ENCODE measurements around the gene KRT39. TPM values are rescaled to one million over a fixed set of nuclear protein-coding genes. Genes with fewer than 3 reads are reported as not detected.

Gene KRT39
- total and polyA plus RNA-seq, 2 of the 8 experiments (the other 6 are each of a cell fraction or from before 2014, with no cell fraction given) = not detected

DNA sequence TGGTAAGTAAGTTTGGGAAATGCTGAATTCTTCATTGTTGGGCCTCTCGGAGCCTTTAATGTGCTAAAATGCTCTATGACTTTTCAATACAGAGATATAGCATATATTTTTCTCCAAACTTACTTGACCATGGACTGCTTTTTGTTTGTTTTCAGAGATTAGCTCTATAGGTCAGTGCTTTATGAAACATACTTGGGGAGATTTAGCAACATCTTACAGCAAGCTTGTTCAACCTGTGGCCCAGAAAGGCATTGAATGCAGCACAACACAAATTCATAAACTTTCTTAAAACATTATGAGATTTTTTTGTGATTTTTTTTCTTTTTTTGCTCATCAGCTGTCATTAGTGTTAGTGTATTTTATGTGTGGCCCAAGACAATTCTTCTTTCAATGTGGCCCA is 43.2 kb upstream of the KRT39 start:
- no peaks in the 10 kb centered on the region for H3K27me3 ChIP-seq (replicated peaks in 1 of 4; ENCODE audit: control insufficient read depth in 3 of 4, extremely low read depth in 1 of 4, insufficient read depth in 3 of 4, low read length in 3 of 4)
- no peak overlapping the region for H4K91ac ChIP-seq (replicated peaks; ENCODE audit: insufficient read length, low read length)
- H3K23ac ChIP-seq (ENCODE audit: insufficient read length) = no peak overlapping the region
- H2BK20ac ChIP-seq (ENCODE audit: low read length) = no peak overlapping the region
- H4K8ac ChIP-seq (ENCODE audit: extremely low read depth, insufficient read depth, low read length) = no peak overlapping the region
- H2BK5ac ChIP-seq (ENCODE audit: low read depth, low read length) = no peak overlapping the region
- H3K4ac ChIP-seq (replicated peaks; ENCODE audit: insufficient read length, low read depth, low read length) = no peak overlapping the region
- WGBS, 2 experiments (ENCODE audit: extremely low coverage in 1 of 2, insufficient coverage in 1 of 2, insufficient read length in 1 of 2, insufficient replicate concordance in 2 of 2, low coverage in 1 of 2, low lambda C conversion rate in 2 of 2, missing lambda C conversion rate in 1 of 2) = 90% methylated on average over 1 of the region's 1 CpG; no CpG with 5 or more reads in 1 of the 2 experiments
- no peak overlapping the region for H2AK5ac ChIP-seq (ENCODE audit: low read depth, low read length)
- CTCF ChIA-PET (ENCODE audit: partially characterized antibody) = interaction anchor here (1.1 kb wide), 1 partner anchor 19 kb away, joined by 5 read pairs; no protein-coding TSS in a partner anchor
- H3K4me1 ChIP-seq (replicated peaks in 1 of 4; ENCODE audit: control insufficient read depth in 3 of 4, insufficient read depth in 4 of 4, low read length in 3 of 4) = peaks cover 0 to 10% (median 6%) of the 10 kb centered on the region in 4 experiments; a peak in 6 of 7 replicates
- H3K27ac ChIP-seq (ENCODE audit: low read depth, low read length) = no peak overlapping the region
- no peak overlapping the region for H2BK15ac ChIP-seq (ENCODE audit: low read length)
- no peak overlapping the region for H3K18ac ChIP-seq (ENCODE audit: extremely low read depth, low read length)
- H3K56ac ChIP-seq (replicated peaks; ENCODE audit: insufficient read length, low read depth, low read length) = no peak overlapping the region
- no peak overlapping the region for H3K9ac ChIP-seq (replicated peaks in 1 of 4; ENCODE audit: extremely low read depth in 1 of 4, low read depth in 3 of 4, low read length in 3 of 4)
- H3K4me3 ChIP-seq (ENCODE audit: extremely low read depth in 1 of 4, insufficient read depth in 2 of 4, low read depth in 3 of 4, low read length in 4 of 4) = no peak overlapping the region
- no peak for DNase-seq (ENCODE audit: low read depth in 1 of 2, low spot score in 2 of 2)
- no peak for FAIRE-seq
- no peaks in the 10 kb centered on the region for H3K9me3 ChIP-seq (ENCODE audit: insufficient read depth in 2 of 2, low read depth in 1 of 2, low read length in 1 of 2)
- no peaks in the 10 kb centered on the region for H3K79me1 ChIP-seq (ENCODE audit: low read depth, low read length)
- H2BK120ac ChIP-seq (replicated peaks; ENCODE audit: low read depth, low read length) = no peak overlapping the region
- no peak overlapping the region for H2BK12ac ChIP-seq (ENCODE audit: low read depth, low read length)
- H3K23me2 ChIP-seq (ENCODE audit: low read depth, low read length) = no peaks in the 10 kb centered on the region
- H3K36me3 ChIP-seq (ENCODE audit: control insufficient read depth in 2 of 4, insufficient read depth in 4 of 4, low read length in 3 of 4) = no peaks in the 10 kb centered on the region
- H4K5ac ChIP-seq (ENCODE audit: insufficient read length, low read depth, low read length) = no peak overlapping the region
- H3K14ac ChIP-seq (ENCODE audit: insufficient read length) = no peak overlapping the region
- no peak overlapping the region for H2AFZ ChIP-seq (ENCODE audit: low read length)
- H4K20me1 ChIP-seq (replicated peaks in 1 of 2; ENCODE audit: control insufficient read depth in 1 of 2, insufficient read depth in 2 of 2, low read length in 2 of 2) = no peaks in the 10 kb centered on the region
- H3K4me2 ChIP-seq (ENCODE audit: insufficient read depth in 1 of 2, low read depth in 2 of 2, low read length in 2 of 2) = no peak overlapping the region
- POLR2A ChIA-PET (ENCODE audit: partially characterized antibody) = no interaction called here
- H3K79me2 ChIP-seq (ENCODE audit: control insufficient read depth in 1 of 2, insufficient read depth in 2 of 2, low read length in 2 of 2) = no peaks in the 10 kb centered on the region
- TF ChIP-seq YY1 (IDR thresholded peaks at IDR 0.05; ENCODE audit: low read depth, low read length) = no peak
- no peak for TF ChIP-seq FOSL1 (IDR thresholded peaks at IDR 0.05; ENCODE audit: insufficient read depth, low read depth, low read length)
- no peak for TF ChIP-seq SIX5 (IDR thresholded peaks at IDR 0.05; ENCODE audit: low read depth, low read length)
- no peak for TF ChIP-seq POLR2A (IDR thresholded peaks at IDR 0.05; ENCODE audit: control extremely low read depth in 1 of 2, low read depth in 2 of 2, low read length in 2 of 2)
- TF ChIP-seq BCL11A (IDR thresholded peaks at IDR 0.05; ENCODE audit: low read depth in 2 of 2, low read length in 2 of 2) = no peak
- no peak for TF ChIP-seq ZNF274 (IDR thresholded peaks at IDR 0.05; ENCODE audit: borderline replicate concordance, extremely low read depth, low read length)
- no peak for TF ChIP-seq JUND (IDR thresholded peaks at IDR 0.05; ENCODE audit: low read length)
- TF ChIP-seq RFX5 (IDR thresholded peaks at IDR 0.05; ENCODE audit: borderline replicate concordance, low read depth, low read length) = no peak
- TF ChIP-seq NRF1 (IDR thresholded peaks at IDR 0.05; ENCODE audit: low read depth, low read length) = no peak
- no peak for TF ChIP-seq SIN3A (conservative IDR thresholded peaks at IDR 0.05 in 1 of 2, IDR thresholded peaks at IDR 0.05 in 1 of 2; ENCODE audit: low read depth in 1 of 2, low read length in 2 of 2)
- no peak for TF ChIP-seq HDAC2 (IDR thresholded peaks at IDR 0.05; ENCODE audit: borderline replicate concordance in 1 of 2, low read depth in 2 of 2, low read length in 2 of 2)
- no peak for TF ChIP-seq TAF1 (IDR thresholded peaks at IDR 0.05; ENCODE audit: low read depth, low read length)
- no peak for TF ChIP-seq SP1 (IDR thresholded peaks at IDR 0.05; ENCODE audit: low read depth, low read length)
- no peak for TF ChIP-seq HDAC6 (IDR thresholded peaks at IDR 0.05; ENCODE audit: low read depth, low read length)
- TF ChIP-seq PHF8 (conservative IDR thresholded peaks at IDR 0.05; ENCODE audit: low read depth, low read length) = no peak
- TF ChIP-seq EGR1 (IDR thresholded peaks at IDR 0.05; ENCODE audit: borderline replicate concordance, low read depth, low read length) = no peak
